Natural killer cell treated with Interleukin-12 subunit alpha and Interleukin-12 subunit beta and Interleukin-15 and Interleukin-18, amount 100 ng/mL, for 72 hours (primary cell): ENCODE measurements around the gene MPV17L2. TPM values are rescaled to one million over a fixed set of nuclear protein-coding genes. Genes with fewer than 3 reads are reported as not detected.

Experiments
- ATAC-seq, 2 donors: fragments of 150-1000 bp; cut with Tn5 transposase in 1 of 2; sonication (Bioruptor Pico), chemical (Tn5 transposase) in 1 of 2; 2 replicates each; pipeline ENCODE4 v1.10.0; 2021
- DNase-seq: peaks from one replicate; pipeline ENCODE4 v3.0.0; 2022; ENCODE audit warnings: low spot score
- H3K27ac Mint-ChIP-seq, 2 donors: 1 replicate in 1 of 2; 2 replicates in 1 of 2; pipeline ENCODE4 v1.8.0; 2022; ENCODE audit warnings: mixed read lengths in 2 of 2, mild to moderate bottlenecking in 1 of 2, moderate library complexity in 1 of 2
- H3K27me3 Mint-ChIP-seq, 2 donors: 1 replicate in 1 of 2; 2 replicates in 1 of 2; pipeline ENCODE4 v1.8.0; 2022; ENCODE audit warnings: mixed read lengths in 2 of 2
- H3K36me3 Mint-ChIP-seq: one replicate; pipeline ENCODE4 v1.8.0; 2022; ENCODE audit warnings: mixed read lengths
- H3K4me1 Mint-ChIP-seq, 2 donors: 1 replicate in 1 of 2; 2 replicates in 1 of 2; pipeline ENCODE4 v1.8.0; 2022; ENCODE audit warnings: low read depth in 2 of 2, mixed read lengths in 2 of 2, mild to moderate bottlenecking in 1 of 2
- H3K4me3 Mint-ChIP-seq: one replicate; pipeline ENCODE4 v1.8.0; 2022; ENCODE audit warnings: mixed read lengths
- H3K9me3 Mint-ChIP-seq: 2 replicates; pipeline ENCODE4 v1.8.0; 2022; ENCODE audit warnings: mixed read lengths
- total RNA-seq, 2 donors: library from RNA; stranded (reverse); gene quantifications; one replicate each; pipeline ENCODE4 v1.2.3, GENCODE V29; 2022

Gene MPV17L2
- total RNA-seq, 2 donors from 2014 or later: 17.4 to 34.2 TPM

- ATAC-seq: peak; percentile 42 to 74
- Mint-ChIP-seq H3K4me1 (peaks cover 0 to 11% of the 10 kb centered on the region in 2 donors), H3K9me3 (no peaks in the 10 kb centered on the region), H3K27ac (peak overlapping the region in 1 of 2 donors; percentile 23), H3K27me3 (peaks cover 41 to 45% of the 10 kb centered on the region in 2 donors), H3K4me3 (no peak overlapping the region), H3K36me3 (no peaks in the 10 kb centered on the region)
- no peak for DNase-seq
Measured at GRCh38 chr19:18233224-18233825, 40.3 kb downstream of the MPV17L2 start.

- ATAC-seq (no peak), DNase-seq (no peak)
- H3K4me1 Mint-ChIP-seq: peaks cover 0 to 11% of the 10 kb centered on the region in 2 donors
- H3K27me3 Mint-ChIP-seq: peaks cover 41 to 47% of the 10 kb centered on the region in 2 donors
- no peaks in the 10 kb centered on the region for H3K9me3 Mint-ChIP-seq
- no peak overlapping the region for H3K4me3 Mint-ChIP-seq
- H3K27ac Mint-ChIP-seq: no peak overlapping the region
- no peaks in the 10 kb centered on the region for H3K36me3 Mint-ChIP-seq
Measured at GRCh38 chr19:18234194-18234593, 41.2 kb downstream of the MPV17L2 start.

- Mint-ChIP-seq H3K27me3 (peaks cover 9 to 24% of the 10 kb centered on the region in 2 donors), H3K4me3 (no peak overlapping the region), H3K4me1 (peaks cover 0 to 3% of the 10 kb centered on the region in 2 donors), H3K36me3 (no peaks in the 10 kb centered on the region), H3K9me3 (no peaks in the 10 kb centered on the region), H3K27ac (no peak overlapping the region)
- DNase-seq (no peak), ATAC-seq (no peak)
Measured at GRCh38 chr19:18239303-18239702, 46.3 kb downstream of the MPV17L2 start.

- no peaks in the 10 kb centered on the region for H3K4me1 Mint-ChIP-seq
- H3K27ac Mint-ChIP-seq: no peak overlapping the region
- H3K4me3 Mint-ChIP-seq: no peak overlapping the region
- no peaks in the 10 kb centered on the region for H3K36me3 Mint-ChIP-seq
- H3K9me3 Mint-ChIP-seq: no peaks in the 10 kb centered on the region
- no peak for ATAC-seq
- no peak for DNase-seq
- peaks cover 0 to 3% of the 10 kb centered on the region in 2 donors for H3K27me3 Mint-ChIP-seq
Measured at GRCh38 chr19:18245297-18245696, 52.3 kb downstream of the MPV17L2 start.

Other genes starting within 250 kb of the MPV17L2 start
- 1 to 10 TPM; 1.0 to 1.3 TPM for gene KCNN1, start 226.1 kb upstream of the MPV17L2 start, total RNA-seq
- 10 to 100 TPM; 34.0 to 34.8 TPM for gene ARRDC2, start 185.0 kb upstream of the MPV17L2 start, total RNA-seq
- 100 to 1,000 TPM; 109 to 124 TPM for gene IL12RB1, start 106.3 kb upstream of the MPV17L2 start, total RNA-seq
- gene MAST3, start 95.4 kb upstream of the MPV17L2 start, total RNA-seq: 10 to 100 TPM; 30.3 to 31.4 TPM
- gene PIK3R2, start 40.1 kb upstream of the MPV17L2 start, total RNA-seq: 10 to 100 TPM; 12.6 to 20.1 TPM
- 100 to 1,000 TPM in 1 of 2 donors, 10 to 100 TPM in 1; 76.2 to 139 TPM for gene IFI30, start 19.4 kb upstream of the MPV17L2 start, total RNA-seq
- 1 to 10 TPM; 3.9 to 5.1 TPM for gene RAB3A, start 10.8 kb downstream of the MPV17L2 start, total RNA-seq
- gene PDE4C, start 33.2 kb downstream of the MPV17L2 start, total RNA-seq: 1 to 10 TPM in 1 of 2 donors, under 1 TPM in 1; 0.22 to 1.4 TPM
- 1 to 10 TPM; 1.5 to 4.0 TPM for gene IQCN, start 81.2 kb downstream of the MPV17L2 start, total RNA-seq
- gene JUND, start 88.4 kb downstream of the MPV17L2 start, total RNA-seq: 100 to 1,000 TPM; 218 to 267 TPM
- gene LSM4, start 129.9 kb downstream of the MPV17L2 start, total RNA-seq: 100 to 1,000 TPM; 153 to 223 TPM
- gene PGPEP1, start 147.4 kb downstream of the MPV17L2 start, total RNA-seq: 10 to 100 TPM; 42.1 to 50.7 TPM
- gene GDF15, start 192.9 kb downstream of the MPV17L2 start, total RNA-seq: under 1 TPM in 1 of 2 donors, not detected in 1; 0.71 TPM
- gene LRRC25, start 204.4 kb downstream of the MPV17L2 start, total RNA-seq: not detected
- gene SSBP4, start 226.2 kb downstream of the MPV17L2 start, total RNA-seq: 100 to 1,000 TPM; 112 to 271 TPM
- 10 to 100 TPM; 19.0 to 25.6 TPM for gene ISYNA1, start 244.9 kb downstream of the MPV17L2 start, total RNA-seq